AG09309 (cell line): ENCODE data around the gene IL20RB.

Source experiments
- DNase-seq: peaks from one replicate; pipeline ENCODE4 v3.0.0-alpha.2; 2010; ENCODE audit warnings: low read depth
- H3K4me3 ChIP-seq: 2 replicates; pipeline ENCODE4 v1.5.1; 2011; ENCODE audit warnings: mild to moderate bottlenecking, low read depth, low read length, moderate library complexity; ENCODE audit not compliant: control insufficient read depth
- TF ChIP-seq, protein P1 (sequence below): IDR thresholded peaks from 2 replicates; pipeline ENCODE4 v1.5.1; 2011; ENCODE audit warnings: mild to moderate bottlenecking, low read depth, low read length, inconsistent platforms; ENCODE audit not compliant: insufficient read depth, control insufficient read depth; ENCODE audit errors: missing control alignments

Gene IL20RB

DNA sequence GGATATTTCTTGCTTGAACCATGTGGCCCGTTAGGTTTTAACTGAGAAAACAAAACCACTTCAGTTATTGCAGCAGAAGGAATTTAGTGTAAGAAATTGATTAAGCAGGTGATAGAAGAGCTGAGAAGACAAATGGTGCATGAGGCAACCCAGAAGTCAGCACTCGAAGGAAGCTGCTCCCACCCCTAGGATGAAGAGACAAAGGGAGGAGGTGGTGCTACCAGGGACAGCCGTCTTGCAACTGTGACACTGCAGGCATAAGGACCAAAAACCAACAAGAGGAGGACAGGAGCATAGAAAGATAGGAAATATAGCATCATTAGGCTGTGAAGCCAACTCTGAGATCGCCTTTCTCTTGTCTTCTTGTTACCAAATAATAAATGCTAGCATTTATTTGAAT lies 89.0 kb downstream of the IL20RB start:
- TF ChIP-seq, protein P1, sequence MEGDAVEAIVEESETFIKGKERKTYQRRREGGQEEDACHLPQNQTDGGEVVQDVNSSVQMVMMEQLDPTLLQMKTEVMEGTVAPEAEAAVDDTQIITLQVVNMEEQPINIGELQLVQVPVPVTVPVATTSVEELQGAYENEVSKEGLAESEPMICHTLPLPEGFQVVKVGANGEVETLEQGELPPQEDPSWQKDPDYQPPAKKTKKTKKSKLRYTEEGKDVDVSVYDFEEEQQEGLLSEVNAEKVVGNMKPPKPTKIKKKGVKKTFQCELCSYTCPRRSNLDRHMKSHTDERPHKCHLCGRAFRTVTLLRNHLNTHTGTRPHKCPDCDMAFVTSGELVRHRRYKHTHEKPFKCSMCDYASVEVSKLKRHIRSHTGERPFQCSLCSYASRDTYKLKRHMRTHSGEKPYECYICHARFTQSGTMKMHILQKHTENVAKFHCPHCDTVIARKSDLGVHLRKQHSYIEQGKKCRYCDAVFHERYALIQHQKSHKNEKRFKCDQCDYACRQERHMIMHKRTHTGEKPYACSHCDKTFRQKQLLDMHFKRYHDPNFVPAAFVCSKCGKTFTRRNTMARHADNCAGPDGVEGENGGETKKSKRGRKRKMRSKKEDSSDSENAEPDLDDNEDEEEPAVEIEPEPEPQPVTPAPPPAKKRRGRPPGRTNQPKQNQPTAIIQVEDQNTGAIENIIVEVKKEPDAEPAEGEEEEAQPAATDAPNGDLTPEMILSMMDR: no peak
- DNase-seq: no peak
- H3K4me3 ChIP-seq: no peak overlapping the region

DNA sequence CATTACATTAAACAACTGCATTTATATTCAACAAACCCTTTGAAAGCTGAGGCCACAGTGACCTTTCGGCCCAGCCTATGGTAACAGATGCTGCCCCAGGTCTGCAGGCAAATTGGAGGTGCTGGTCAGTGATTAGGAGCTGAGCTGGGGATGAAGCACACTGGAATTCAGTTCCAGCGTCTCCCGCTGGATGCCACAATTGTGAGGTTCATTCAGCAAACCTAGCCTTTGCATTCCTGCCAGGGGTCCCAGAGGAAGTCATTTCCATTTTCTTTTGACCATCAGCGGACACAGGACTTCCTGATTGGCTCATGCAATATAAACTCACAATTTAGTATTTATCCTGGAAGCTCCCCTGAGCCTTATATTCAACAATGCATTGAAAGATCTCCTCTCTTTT lies 89.5 kb downstream of the IL20RB start:
- H3K4me3 ChIP-seq: no peak overlapping the region
- no peak for DNase-seq

DNA sequence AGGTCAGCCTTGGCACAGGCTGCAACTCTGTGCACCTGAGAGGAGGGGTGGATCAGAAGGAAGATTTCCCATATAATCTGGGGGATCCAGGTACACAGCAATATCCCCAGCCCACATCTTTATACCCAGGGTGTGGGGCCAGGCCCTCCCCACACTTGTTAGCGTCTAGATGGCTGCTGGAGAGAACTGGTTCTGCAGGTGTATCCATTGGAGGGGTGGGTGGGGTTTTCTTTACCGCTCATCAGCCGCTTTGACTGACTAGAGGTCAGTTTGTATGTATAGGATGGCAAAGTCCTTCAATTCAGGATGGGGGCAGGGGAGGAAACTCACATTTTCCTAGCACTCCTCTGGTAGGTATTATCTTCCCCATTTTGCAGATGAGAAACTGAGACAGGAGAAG lies 92.5 kb downstream of the IL20RB start:
- no peak for DNase-seq
- TF ChIP-seq, protein P1: no peak
- H3K4me3 ChIP-seq: no peak overlapping the region

More for the DNA sequence above, 89.5 kb downstream of the IL20RB start:
- TF ChIP-seq, protein P1: no peak

DNA sequence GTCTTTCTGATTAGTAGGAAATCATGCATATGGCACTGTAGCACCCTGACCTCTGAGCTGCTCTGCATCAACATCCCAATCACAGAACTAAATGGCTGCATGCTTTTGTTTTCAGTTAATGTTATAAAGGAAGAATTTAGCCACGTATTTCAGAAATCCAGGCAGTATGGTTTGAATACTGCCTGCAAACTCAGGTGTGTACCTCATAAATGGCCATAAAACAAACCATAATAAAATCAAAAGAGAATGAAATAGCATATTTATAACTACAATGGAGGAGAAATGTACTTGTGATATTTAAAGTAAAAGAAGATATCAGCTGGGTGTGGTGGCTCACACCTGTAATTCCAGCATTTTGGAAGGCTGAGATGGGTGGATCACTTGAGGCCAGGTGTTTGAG lies 94.5 kb downstream of the IL20RB start:
- DNase-seq: no peak
- H3K4me3 ChIP-seq: no peak overlapping the region
- TF ChIP-seq, protein P1: no peak
